K562 (cell line): ENCODE results near the gene GPX5. TPM values are rescaled to one million over a fixed set of nuclear protein-coding genes. Genes with fewer than 3 reads are reported as not detected.

Source experiments
- CBX1 ChIP-seq: sonication (generic); IDR thresholded peaks from 2 replicates; pipeline ENCODE4 v1.6.1; 2016; ENCODE audit warnings: antibody characterized with exemption, low read depth, mild to moderate bottlenecking
- ESRRA ChIP-seq: fragments of 450-650 bp; IDR thresholded peaks from 2 replicates; pipeline ENCODE4 v1.6.1; 2014; ENCODE audit warnings: low read depth, mild to moderate bottlenecking, moderate library complexity, borderline replicate concordance
- GATAD2A ChIP-seq: fragments of 450-650 bp; IDR thresholded peaks from 2 replicates; pipeline ENCODE4 v1.6.1; 2017
- HDAC8 ChIP-seq: fragments of 450-650 bp; IDR thresholded peaks from 2 replicates; pipeline ENCODE4 v1.6.1; 2016; ENCODE audit warnings: mild to moderate bottlenecking, missing genetic modification characterization, moderate library complexity, missing compliant biosample characterization
- NR2C2 ChIP-seq, 2 experiments: fragments of 200-800 bp in 1 of 2; sonication (Bioruptor generic) in 1 of 2; sonication (generic) in 1 of 2; formaldehyde crosslinking in 1 of 2; IDR thresholded peaks; 2 replicates each; pipeline versions ENCODE4 v1.6.1 to v1.8.0; 2016 to 2022; ENCODE audit warnings: mild to moderate bottlenecking in 1 of 2, missing compliant biosample characterization in 1 of 2, missing genetic modification characterization in 1 of 2, missing genetic modification reagents in 1 of 2
- PHB2 ChIP-seq: fragments of 450-650 bp; IDR thresholded peaks from 2 replicates; pipeline ENCODE4 v1.6.1; 2017; ENCODE audit warnings: low read depth
- polyA plus RNA-seq, 8 experiments: library from polyadenylated mRNA; depleted of rRNA in 4 of 8; stranded (reverse) in 5 of 8; unstranded in 3 of 8; fragments of >200 nt; fragmentation: Nextera tagmentation in 2 of 8; fragmentation: Illumina TruSeq in 1 of 8; extraction: Ambion mirVana in 2 of 8; extraction: Trizol in 1 of 8; gene quantifications; 2 replicates each; pipeline versions ENCODE4 v1.2.1 to v1.2.3, GENCODE V29; 2011 to 2014; ENCODE audit warnings: inconsistent platforms in 1 of 8, missing spikeins in 1 of 8
- total RNA-seq, 7 experiments: library from RNA; depleted of rRNA in 6 of 7; stranded (reverse); fragments of >200 nt in 6 of 7; fragmentation: Illumina TruSeq in 2 of 7; extraction: Trizol in 2 of 7; gene quantifications; 2 replicates each; pipeline versions ENCODE4 v1.2.1 to v1.2.3, GENCODE V29; 2011 to 2021; ENCODE audit warnings: low replicate concordance in 1 of 7
- TF ChIP-seq, protein P1 (sequence below): fragments of 450-650 bp; IDR thresholded peaks from 2 replicates; pipeline ENCODE4 v1.6.1; 2016; ENCODE audit warnings: low read depth

GPX5 gene
- total and polyA plus RNA-seq, 9 of the 15 experiments (the other 6 are each of a cell fraction or from before 2014, with no cell fraction given) = 0.07 to 0.18 (median 0.15) TPM; not detected in 6

DNA sequence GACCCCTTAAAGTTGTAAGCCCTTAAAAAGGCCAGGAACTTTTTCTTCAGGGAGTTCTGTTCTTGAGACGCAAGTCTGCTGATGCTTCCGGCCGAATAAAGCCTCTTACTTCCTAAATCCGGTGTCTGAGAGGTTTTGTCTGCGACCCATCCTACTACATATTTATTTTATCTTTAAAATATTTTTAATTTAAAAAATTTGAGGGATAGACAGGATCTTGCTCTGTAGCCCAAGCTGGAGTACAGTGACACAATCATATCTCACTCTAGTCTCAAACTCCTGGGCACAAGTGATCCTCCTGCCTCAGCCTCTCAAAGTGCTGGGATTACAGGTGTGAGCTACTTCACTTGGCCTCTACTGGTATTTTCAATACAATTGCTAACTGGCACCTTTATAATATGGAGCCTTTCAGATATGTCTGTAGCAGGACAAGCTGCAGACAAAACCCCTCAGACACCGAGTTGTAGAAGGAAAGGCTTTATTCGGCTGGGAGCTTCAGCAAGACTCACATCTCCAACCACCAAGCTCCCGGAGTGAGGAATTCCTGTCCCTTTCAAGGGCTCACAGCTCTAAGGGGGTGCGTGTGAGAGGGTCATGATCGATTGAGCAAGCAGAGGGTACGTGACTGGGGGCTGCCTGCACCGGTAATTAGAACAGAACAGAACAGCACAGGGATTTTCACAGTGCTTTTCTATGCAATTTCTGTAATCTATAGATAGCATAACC is 41.0 kb downstream of the GPX5 start (continued):
- TF ChIP-seq, protein P1, sequence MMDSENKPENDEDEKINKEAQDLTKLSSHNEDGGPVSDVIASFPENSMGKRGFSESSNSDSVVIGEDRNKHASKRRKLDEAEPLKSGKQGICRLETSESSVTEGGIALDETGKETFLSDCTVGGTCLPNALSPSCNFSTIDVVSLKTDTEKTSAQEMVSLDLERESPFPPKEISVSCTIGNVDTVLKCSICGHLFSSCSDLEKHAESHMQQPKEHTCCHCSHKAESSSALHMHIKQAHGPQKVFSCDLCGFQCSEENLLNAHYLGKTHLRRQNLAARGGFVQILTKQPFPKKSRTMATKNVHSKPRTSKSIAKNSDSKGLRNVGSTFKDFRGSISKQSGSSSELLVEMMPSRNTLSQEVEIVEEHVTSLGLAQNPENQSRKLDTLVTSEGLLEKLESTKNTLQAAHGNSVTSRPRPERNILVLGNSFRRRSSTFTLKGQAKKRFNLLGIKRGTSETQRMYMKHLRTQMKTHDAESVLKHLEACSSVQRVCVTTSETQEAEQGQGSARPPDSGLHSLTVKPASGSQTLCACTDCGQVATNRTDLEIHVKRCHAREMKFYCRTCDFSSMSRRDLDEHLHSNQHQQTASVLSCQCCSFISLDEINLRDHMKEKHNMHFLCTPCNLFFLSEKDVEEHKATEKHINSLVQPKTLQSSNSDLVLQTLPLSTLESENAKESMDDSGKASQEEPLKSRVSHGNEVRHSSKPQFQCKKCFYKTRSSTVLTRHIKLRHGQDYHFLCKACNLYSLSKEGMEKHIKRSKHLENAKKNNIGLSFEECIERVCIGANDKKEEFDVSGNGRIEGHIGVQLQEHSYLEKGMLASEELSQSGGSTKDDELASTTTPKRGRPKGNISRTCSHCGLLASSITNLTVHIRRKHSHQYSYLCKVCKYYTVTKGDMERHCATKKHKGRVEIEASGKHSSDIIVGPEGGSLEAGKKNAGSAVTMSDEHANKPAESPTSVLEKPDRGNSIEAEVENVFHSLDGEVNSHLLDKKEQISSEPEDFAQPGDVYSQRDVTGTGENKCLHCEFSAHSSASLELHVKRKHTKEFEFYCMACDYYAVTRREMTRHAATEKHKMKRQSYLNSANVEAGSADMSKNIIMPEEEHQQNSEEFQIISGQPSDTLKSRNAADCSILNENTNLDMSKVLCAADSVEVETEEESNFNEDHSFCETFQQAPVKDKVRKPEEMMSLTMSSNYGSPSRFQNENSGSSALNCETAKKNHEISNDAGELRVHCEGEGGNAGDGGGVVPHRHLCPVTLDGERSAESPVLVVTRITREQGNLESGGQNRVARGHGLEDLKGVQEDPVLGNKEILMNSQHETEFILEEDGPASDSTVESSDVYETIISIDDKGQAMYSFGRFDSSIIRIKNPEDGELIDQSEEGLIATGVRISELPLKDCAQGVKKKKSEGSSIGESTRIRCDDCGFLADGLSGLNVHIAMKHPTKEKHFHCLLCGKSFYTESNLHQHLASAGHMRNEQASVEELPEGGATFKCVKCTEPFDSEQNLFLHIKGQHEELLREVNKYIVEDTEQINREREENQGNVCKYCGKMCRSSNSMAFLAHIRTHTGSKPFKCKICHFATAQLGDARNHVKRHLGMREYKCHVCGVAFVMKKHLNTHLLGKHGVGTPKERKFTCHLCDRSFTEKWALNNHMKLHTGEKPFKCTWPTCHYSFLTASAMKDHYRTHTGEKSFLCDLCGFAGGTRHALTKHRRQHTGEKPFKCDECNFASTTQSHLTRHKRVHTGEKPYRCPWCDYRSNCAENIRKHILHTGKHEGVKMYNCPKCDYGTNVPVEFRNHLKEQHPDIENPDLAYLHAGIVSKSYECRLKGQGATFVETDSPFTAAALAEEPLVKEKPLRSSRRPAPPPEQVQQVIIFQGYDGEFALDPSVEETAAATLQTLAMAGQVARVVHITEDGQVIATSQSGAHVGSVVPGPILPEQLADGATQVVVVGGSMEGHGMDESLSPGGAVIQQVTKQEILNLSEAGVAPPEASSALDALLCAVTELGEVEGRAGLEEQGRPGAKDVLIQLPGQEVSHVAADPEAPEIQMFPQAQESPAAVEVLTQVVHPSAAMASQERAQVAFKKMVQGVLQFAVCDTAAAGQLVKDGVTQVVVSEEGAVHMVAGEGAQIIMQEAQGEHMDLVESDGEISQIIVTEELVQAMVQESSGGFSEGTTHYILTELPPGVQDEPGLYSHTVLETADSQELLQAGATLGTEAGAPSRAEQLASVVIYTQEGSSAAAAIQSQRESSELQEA = no peak
- 0 out of 2 replicates have a peak, but pooled peaks have one; percentile 6 for TF ChIP-seq CBX1
- TF ChIP-seq GATAD2A = no peak
- no peak for TF ChIP-seq PHB2
- TF ChIP-seq NR2C2 (CRISPR knock-in tag; IDR thresholded peaks at IDR 0.05) = no peak
- TF ChIP-seq NR2C2 (tag; IDR thresholded peaks at IDR 0.05) = peak; percentile 28
- TF ChIP-seq ESRRA = no peak
- TF ChIP-seq HDAC8 = no peak
